GM10248 (cell line): ENCODE data around the gene B3GALT5.

ENCODE experiments used
- CTCF ChIA-PET: fragments of 300-600 bp; sonication (Branson Sonifier 250); formaldehyde crosslinking; extraction: SDS; loops from one replicate; lab custom pipeline; 2021; ENCODE audit warnings: antibody characterized with exemption; lab: Yijun Ruan, JAX
- POLR2A ChIA-PET: fragments of 350-650 bp; sonication (Branson Sonifier 250); formaldehyde crosslinking; extraction: SDS; loops from one replicate; lab custom pipeline; 2020; ENCODE audit warnings: antibody characterized with exemption; lab: Yijun Ruan, JAX
- DNase-seq: peaks from one replicate; pipeline ENCODE4 v3.0.0; 2012; ENCODE audit errors: extremely low spot score
- TF ChIP-seq, protein P1 (sequence below): IDR thresholded peaks from 2 replicates; pipeline ENCODE4 v1.5.1; 2012; ENCODE audit warnings: mild to moderate bottlenecking, low read depth; ENCODE audit errors: extremely low read depth, missing control alignments, control extremely low read depth

The B3GALT5 gene

DNA sequence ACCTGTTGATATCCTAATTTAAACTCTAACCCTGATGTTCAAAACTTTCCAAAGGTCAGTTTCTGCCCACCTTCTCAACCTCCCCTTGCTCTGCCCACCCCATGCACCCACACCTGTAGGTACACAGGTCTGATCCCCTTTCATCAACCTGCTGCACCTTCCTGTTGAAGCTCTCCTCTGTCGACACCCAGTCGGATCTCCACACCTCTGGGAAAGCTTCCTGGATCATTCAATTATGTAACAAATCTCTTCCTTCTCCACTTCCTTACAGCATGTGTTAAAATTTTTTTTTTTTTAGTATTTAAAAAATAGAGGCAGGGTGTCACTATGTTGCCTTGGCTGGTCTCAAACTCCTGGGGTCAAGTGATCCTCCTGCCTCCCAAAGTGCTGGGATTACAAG lies 87.6 kb downstream of the B3GALT5 start:
- no peak for DNase-seq
- POLR2A ChIA-PET = no interaction called here
- CTCF ChIA-PET = no interaction called here
- TF ChIP-seq, protein P1, sequence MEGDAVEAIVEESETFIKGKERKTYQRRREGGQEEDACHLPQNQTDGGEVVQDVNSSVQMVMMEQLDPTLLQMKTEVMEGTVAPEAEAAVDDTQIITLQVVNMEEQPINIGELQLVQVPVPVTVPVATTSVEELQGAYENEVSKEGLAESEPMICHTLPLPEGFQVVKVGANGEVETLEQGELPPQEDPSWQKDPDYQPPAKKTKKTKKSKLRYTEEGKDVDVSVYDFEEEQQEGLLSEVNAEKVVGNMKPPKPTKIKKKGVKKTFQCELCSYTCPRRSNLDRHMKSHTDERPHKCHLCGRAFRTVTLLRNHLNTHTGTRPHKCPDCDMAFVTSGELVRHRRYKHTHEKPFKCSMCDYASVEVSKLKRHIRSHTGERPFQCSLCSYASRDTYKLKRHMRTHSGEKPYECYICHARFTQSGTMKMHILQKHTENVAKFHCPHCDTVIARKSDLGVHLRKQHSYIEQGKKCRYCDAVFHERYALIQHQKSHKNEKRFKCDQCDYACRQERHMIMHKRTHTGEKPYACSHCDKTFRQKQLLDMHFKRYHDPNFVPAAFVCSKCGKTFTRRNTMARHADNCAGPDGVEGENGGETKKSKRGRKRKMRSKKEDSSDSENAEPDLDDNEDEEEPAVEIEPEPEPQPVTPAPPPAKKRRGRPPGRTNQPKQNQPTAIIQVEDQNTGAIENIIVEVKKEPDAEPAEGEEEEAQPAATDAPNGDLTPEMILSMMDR = no peak

DNA sequence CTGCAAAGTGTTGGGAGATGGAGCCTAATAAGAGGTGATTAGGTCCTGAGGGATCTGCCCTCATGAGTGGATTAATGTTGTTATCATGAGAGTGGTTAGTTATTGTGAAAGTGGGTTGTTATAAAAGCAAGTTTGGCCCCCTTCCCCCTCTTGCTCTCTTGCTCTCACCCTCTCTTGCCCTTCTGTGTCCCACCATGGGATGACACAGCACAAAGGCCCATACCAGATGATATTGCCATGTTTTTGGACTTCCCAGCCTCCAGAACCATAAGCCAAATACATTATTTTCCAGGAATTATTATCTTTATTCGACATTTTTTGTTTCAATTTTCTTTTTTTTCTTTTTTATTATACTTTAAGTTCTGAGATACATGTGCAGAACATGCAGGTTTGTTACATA lies 90.8 kb downstream of the B3GALT5 start:
- ChIA-PET POLR2A (no interaction called here), CTCF (no interaction called here)
- DNase-seq = no peak
- TF ChIP-seq, protein P1 = no peak

DNA sequence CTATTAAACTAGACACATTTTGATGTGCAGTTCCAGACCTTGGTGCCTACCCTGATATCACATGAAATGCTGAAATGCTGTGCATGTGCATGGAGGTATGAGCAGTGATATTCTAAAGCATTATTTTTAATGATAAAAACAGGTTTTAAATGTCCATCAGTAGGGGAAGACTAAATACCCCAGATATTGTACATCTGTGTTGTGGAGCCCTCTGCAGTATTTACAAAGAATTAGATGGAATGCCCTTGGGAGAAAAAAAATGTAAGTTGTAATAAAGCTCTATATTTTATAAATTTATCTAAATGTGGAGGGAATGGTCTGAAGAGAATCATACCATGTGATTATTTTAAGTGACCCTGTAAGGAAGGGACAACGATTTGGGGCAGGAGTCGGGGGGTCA lies 93.1 kb downstream of the B3GALT5 start:
- ChIA-PET POLR2A (no interaction called here), CTCF (interaction anchor here (0.7 kb wide), 1 partner anchor 188 kb away, joined by 3 read pairs; no protein-coding TSS in a partner anchor)
- DNase-seq = no peak
- TF ChIP-seq, protein P1 = no peak

DNA sequence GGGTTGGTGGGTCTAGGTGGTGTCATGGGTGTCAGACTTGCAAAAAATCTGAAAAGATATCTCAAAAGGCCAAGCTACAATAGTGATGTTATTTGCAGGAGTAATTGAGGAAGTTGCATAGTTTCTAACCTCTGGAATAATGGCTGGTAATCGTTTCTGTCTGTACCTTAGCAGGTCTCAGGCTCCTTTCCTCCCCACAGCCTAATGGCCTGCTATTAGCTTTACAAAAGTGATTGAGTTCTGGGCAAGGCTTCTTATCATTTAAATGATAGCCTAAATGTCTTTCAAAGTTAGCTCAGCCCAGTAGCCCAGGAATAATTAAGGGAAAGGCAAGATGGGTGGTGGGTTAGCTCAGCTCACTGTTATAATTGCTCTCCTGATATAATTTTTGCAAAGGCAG lies 94.6 kb downstream of the B3GALT5 start:
- ChIA-PET CTCF (interaction anchor here (1.4 kb wide), 2 partner anchors 189 to 193 kb away, joined by 3 read pairs; no protein-coding TSS in a partner anchor), POLR2A (no interaction called here)
- no peak for DNase-seq
- TF ChIP-seq, protein P1 = no peak

DNA sequence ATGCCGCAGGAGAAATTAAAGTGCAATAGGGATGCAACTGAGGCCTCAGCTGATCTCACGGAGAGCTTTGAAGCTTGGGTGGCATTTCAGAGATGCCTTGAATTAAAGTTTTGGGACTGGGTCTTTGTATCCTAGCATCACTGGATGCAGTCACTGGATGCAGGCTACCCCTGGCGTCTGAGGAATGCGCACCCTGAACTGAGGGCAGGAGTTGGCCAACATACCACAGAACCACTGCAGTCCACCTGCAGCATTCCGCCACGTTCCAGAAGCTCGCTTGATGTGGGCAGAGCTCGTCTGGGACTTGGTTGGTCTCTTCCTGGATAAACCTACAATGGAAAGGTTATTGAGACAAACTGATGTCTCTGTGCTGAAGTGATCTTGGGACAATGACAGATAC lies 98.1 kb downstream of the B3GALT5 start:
- DNase-seq = no peak
- TF ChIP-seq, protein P1 = no peak
- ChIA-PET CTCF (no interaction called here), POLR2A (no interaction called here)

DNA sequence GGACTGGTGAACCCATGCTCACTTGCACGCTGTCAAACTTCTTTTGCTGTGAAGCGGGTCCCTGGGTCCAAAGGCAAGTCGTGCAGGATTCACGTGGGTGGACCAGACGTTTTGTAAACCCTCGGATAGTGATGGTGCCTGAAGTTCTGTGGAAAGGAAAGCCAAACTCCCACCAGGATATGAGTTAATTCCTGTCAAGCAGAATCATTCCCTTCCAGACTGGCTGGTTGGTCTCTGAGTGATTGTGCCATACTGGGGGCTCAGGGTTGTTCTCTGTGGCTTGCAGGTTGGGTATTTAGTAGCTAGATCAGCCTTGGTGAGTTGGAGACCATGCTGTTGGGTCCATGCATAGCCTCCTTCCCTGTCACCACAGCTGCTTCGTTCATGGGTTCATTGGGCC lies 99.5 kb downstream of the B3GALT5 start:
- no peak for DNase-seq
- TF ChIP-seq, protein P1 = no peak
- ChIA-PET CTCF (interaction anchor here (1.6 kb wide), 1 partner anchor 194 kb away, joined by 5 read pairs; no protein-coding TSS in a partner anchor), POLR2A (no interaction called here)
